Measurements from ENCODE around the gene SV2C.

DNA sequence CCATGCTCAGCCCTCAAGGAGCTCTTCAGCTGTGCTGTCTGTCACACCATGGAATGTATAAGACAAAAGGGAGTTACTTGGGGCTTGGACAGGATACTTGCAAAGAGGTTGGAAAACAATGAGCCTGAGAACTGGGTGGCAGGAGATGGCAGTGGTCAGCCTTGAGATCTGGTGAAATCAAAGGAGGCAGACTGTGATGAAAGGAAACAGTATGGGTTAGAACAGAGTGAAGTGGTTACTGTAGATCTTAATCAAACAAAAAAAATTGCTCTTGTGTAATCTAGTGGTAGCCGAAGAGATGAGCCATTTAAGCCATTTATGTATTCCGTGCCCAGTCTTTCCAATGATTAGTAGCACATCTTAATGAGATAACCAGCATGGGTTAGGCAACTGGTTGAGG is 142.2 kb downstream of the SV2C start:
- TF ChIP-seq ZNF384 (IDR thresholded peaks at IDR 0.05), result no peak
- no peak for TF ChIP-seq BHLHE40 (IDR thresholded peaks at IDR 0.05; ENCODE audit: borderline replicate concordance)
- no peak for TF ChIP-seq ELF4 (IDR thresholded peaks at IDR 0.05)
- no peak for TF ChIP-seq ARNT (IDR thresholded peaks at IDR 0.05)
- no peak for TF ChIP-seq SP1 (IDR thresholded peaks at IDR 0.05)

Data from HEK293T (cell line).